Inferior parietal cortex (tissue), 1 donor: ENCODE results near the gene PRMT5.

Experiments used
- DNase-seq: peaks from one replicate; pipeline ENCODE4 v3.0.0-alpha.2; 2016; ENCODE audit errors: extremely low spot score

The PRMT5 gene

DNA sequence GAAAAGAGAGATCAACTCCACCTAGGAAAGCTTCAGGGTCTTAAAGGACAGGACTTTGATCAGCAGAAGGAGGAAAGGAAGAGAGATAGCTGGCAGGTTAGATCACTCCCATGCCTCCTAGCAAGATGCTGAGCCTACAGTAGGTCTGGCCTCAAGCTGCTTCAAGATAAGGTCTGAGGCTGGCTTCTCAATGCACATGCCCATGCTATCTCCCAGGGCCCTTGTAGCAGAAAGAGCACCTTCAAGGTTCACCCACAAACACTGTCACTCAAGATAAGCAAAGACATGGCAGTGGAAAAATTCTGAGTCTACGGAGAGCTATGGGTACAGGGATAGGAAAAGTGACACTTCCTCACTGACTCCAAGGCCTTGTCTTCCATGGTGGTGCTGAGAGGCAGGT lies 31.8 kb downstream of the PRMT5 start:
- no peak for DNase-seq

DNA sequence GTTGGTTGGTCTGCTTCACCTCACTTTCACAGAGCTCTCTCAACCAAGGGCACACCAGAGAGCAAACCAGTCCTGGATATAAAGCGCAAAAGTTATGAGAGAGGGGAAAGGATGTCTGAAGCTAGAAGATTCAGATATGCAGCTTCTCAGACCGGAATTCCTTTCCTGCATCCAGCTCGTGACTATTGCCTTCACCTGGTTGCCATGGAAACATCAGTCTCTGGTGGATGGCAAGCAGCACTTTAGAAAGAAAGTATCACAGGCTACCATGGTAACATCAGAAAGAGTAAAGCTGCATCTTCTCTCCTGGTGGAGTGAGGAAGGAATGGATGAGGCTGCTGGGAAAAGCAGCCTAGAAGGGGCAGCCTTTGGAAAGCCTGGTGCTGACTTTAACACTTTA lies 32.4 kb downstream of the PRMT5 start:
- no peak for DNase-seq

DNA sequence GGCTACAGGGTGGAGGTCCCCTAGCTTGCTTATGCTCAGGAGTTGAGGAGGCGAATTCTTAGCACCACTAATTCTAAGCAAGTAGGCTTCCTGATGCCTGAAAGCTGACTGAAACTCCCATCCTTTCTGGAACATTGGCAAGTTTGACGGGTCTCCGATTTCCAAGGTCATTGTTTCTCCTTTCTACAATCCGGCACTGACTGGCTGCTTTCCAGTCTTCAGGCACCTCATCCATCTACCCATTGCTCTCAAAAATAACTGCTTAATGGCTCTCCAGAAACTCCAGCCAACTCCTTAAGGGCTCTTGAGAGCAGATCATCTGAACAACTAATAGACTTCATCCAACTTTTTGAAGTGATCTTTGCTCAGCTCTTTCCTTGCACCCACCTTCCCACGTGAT lies 32.8 kb downstream of the PRMT5 start:
- no peak for DNase-seq

DNA sequence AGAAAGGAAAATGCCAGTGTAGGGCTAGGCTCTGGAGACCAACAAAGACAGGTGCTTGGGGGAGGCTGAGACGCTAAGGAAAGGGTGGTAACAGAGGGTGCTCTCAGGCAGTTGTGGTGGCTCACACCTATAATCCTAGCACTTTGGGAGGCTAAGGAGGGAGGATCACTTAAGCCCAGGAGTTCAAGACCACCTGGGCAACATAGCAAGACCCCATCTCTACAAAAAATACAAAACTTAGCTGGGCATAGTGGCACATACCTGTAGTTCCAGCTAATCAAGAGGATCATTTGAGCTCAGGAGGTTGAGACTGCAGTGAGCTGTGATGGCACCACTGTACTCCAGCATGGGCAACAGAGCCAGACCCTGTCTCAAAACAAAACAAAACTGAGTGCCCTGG lies 33.8 kb downstream of the PRMT5 start:
- DNase-seq, result no peak

DNA sequence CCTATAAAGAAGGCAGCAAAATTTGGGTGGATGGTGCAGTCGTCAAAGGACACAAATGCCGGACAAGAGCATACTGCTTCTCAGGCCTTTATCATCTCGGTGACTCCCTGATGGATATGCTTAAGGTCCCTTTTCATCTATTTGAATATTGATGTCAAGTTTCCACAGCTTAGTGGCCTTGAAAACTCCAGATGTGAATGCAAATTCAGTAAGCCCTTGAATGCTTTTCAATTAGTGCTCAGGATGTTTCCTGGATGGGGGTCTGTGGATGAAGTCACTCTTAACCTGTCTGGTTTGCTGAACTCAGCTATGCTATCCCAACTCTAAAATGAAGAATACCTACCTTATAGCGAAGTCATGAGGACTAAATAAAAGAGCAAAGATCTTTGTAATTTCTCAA lies 35.5 kb downstream of the PRMT5 start:
- no peak for DNase-seq

DNA sequence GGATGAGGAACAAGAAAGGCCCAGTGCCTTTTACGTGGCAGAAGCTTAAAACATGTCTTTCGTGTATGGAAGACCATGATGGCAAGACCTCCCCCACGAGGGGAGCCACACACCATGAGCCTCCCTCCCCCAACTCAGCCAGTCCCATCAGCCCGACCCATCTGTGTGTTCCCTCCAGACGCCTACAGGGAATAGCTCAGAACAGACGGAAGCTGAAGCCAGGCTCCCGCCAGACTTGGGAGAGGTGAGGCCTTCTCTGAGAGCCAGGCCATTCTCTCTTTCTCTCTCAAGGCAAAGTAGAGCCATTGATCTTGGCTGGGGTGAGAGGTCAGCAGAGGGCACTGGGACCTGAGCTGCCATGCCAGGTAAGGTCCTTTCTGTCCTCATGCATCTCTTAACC lies 36.7 kb downstream of the PRMT5 start:
- DNase-seq, result no peak

DNA sequence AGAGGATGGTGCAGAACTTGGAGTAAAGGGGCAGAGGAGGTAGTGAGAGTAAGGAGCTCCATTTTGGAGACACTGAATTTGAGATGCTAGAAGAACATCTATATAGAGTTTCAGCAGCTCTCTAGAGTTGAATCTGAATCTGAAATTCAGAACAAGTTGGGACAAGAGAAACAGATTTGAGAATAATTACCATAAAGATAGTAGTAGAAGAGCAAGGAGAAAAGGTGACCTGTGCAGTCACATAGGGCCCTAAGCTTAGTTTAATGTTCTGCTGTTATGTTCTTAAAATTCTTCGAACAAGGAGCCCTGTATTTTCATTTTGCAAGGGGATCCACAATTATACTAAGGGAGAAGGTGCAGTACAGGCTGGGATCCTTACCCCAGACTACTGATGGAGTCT lies 38.8 kb downstream of the PRMT5 start:
- DNase-seq, result no peak

DNA sequence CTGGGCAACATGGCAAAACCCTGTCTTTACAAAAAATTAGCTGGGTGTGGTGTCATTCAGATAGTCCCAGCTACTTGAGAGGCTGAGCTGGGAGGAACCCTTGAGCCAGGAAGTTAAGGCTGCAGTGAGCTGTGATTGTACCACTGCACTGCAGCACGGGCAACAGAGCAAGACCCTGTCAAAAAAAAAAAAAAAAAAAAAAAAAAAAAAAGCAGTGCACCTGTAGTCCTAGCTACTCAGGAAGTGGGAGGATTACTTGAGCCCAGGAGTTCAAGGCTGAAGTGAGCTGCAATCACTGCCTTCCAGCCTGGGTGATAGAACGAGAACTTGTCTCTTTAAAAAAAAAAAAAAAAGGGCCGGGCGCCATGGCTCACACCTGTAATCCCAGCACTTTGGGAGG lies 40.5 kb downstream of the PRMT5 start:
- no peak for DNase-seq

DNA sequence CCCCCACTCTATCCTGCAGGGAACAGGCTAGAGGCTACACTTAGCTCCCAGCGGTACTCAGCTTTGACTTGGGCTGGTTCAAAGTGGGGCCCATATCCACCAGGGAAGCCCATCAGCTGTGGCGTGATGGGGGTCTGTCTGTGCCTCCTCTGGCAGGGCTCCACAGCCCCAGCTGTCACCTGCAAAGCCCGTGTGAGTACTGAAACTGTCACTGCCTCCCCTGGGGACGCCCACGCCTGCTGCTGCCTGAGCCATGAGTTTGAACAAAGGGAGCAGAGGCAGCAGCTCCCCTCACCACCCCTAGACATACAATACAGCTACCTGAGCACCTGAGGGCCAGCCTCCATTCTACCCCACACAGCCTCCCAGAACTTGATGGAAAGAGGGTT lies 41.2 kb downstream of the PRMT5 start:
- DNase-seq, result no peak

DNA sequence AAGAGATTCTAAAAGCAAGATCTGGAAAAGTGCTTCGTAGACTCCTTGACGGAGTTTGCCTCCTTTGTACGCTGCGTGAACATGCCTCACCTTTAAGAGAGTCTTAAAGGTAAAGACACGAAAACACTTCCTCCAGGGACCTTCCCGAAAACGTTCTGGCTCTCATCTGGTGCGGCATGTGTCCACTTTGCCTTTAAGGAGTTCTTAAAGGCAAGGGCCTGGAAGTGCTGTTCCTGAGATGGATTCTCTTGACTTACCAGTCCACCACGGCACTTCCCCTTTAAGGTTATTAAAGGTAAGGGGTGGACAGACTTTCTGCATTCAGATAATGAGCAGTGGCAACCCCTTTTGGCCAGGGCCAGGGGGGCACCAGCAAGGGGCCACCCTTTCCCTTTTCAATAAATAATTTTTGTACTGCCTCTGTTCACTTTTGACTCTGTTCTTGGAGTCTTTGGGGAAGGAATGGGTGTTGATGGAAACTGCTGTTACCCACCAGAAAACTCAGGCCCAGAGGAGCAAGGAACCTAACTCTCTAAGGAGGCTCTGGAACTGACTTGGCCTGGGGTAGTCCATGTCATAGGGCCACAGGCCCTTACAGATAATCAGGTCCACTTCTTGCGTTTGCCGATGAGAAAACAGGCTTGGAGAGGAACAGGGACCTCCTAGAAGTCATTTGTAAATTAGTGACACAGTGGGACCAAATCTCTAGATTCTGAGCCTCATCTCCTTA lies 41.8 kb downstream of the PRMT5 start:
- no peak for DNase-seq

DNA sequence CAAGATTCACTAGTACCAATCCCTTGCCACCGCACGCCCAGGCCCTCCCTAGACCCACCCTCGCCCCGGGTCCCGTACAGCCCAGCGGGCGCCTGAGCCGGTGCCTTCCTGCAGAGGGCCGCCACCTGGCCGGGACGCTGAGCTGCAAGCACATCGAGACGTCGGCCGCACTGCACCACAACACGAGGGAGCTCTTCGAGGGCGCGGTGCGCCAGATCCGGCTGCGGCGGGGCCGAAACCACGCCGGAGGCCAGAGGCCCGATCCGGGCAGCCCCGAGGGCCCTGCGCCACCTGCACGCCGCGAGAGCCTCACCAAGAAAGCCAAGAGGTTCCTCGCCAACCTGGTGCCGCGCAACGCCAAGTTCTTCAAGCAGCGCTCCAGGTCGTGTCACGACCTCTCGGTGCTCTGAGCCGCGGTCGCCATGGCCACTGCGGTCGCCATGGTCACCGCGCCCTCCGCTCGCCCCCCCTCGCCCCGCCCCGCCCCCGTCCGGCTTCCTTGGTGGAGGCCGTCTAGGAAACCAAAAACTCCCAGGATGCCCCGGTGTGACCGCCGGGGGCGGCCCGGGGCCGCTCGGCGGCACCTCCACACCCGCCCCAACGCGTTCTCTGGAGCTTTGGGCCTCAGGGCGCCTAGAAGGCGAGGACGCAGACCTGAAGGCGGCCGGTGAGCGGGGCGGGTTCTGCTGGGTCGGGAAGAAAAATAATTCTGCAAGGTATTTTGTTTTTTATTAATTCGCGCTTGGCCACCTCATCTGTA lies 42.5 kb downstream of the PRMT5 start:
- DNase-seq, result no peak

DNA sequence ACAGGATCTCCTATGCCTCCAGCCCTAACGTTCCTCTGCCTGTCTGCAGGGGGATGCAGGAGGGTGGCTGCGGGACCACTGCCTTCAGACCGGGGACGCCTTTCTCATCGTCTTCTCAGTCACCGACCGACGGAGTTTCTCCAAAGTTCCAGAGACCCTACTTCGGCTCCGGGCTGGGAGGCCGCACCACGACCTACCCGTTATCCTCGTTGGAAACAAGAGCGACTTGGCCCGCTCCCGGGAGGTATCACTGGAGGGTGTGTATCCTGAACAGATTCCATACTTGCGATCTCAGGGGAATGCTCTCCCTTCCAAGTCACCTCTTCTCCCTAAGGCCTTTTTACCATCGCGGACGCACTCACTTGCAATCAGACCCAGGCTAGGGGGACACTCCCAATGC lies 43.2 kb downstream of the PRMT5 start:
- no peak for DNase-seq

DNA sequence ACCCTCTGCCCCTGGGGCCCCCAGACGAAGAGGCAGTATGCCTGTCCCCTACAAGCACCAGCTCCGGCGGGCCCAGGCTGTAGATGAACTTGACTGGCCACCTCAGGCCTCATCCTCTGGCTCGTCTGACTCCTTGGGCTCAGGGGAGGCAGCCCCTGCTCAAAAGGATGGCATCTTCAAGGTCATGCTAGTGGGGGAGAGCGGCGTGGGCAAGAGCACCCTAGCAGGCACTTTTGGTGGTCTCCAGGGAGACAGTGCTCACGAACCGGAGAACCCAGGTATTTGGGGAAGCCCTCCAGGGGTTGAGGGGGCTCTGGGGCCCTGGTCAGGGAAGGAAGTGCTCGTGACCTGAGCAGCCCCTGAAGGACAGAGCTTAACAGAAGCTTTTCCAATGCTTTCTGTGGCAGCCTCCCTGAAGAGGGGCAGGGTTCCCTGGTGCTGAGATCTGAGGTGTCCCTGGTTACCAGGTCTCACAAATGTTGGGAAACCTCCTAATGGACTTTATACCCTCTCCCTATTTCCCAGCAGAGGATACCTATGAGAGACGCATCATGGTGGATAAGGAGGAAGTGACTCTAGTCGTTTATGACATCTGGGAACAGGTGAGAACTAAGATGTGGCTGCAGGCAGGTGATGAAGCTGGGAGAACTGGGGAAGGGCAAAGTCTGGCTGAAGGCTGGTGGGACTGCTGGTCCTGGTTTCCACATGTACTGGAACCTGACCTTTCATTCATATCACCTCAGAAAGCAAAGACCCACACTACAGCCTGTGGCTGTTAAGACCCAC lies 44.2 kb downstream of the PRMT5 start:
- DNase-seq, result no peak

DNA sequence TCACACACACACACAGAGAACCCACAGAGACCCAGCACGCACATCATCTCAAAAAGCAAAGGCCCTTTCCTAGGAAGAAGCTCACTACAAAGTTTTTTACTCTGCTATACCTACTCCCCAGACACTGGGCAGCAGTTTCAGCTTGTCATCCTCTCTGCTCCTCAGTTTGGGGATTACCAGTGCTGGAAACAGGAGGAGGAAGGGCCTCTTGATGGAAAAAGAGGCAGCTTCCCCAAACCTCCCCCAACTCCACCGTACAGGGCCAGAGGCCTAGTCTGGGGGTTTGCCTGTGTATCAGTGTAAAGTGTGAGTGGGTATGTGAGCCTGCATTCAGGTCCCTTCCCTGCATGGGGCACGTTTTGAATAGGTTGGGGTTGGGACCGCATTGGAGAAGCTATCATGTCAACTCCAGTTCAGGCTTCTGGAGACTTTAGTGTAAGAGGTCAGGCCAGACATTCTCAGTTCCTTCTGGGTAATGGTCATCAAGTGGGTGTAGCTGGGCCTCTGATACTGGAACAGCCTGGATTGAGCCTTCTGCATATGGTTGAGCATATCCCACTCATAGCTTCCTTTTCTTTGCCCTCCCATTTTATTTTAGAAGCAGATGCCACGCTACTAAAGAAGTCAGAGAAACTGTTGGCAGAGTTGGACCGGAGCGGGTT lies 45.0 kb downstream of the PRMT5 start:
- no peak for DNase-seq

DNA sequence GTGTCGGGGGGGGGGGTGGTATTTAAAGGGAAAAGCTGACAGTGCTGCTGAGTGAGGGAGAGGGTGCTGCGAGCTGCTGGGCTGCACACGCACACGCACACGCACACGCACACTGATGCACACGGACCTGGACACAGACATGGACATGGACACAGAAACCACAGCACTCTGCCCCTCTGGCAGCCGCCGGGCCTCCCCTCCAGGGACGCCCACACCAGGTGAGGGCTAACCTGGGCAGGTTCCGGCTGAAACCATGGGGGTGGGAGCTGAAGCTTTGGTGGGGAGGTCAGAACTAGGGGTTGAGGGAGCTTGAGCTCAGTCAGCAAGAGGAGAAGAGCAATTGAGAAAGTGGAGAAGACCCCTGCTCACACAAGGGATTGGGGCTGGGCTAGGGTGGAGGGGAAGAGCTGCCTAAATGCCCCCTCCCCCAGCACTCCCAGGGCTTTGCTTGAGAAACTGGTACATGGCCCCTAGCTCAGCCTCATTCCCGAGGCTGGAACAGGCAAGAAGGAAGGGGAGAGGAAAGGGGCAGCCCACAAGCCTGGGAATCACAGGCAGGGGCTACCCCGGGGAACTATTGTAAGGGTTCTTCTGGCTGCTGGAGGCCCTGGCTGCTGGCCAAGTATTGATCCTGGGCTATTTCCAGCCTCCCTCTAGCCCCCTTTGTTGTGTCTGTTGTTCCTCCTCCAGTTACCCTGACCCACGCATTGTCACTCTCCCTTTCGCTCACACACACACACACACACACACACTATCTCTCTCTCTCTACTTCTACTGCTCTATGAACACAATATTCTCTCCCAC lies 45.8 kb downstream of the PRMT5 start, which contains the start of gene REM2:
Gene REM2 (plus strand): TSS at position 50 of the 804 bp plus-strand sequence. CDS start 66 bp downstream, at position 116.
- no peak for DNase-seq

DNA sequence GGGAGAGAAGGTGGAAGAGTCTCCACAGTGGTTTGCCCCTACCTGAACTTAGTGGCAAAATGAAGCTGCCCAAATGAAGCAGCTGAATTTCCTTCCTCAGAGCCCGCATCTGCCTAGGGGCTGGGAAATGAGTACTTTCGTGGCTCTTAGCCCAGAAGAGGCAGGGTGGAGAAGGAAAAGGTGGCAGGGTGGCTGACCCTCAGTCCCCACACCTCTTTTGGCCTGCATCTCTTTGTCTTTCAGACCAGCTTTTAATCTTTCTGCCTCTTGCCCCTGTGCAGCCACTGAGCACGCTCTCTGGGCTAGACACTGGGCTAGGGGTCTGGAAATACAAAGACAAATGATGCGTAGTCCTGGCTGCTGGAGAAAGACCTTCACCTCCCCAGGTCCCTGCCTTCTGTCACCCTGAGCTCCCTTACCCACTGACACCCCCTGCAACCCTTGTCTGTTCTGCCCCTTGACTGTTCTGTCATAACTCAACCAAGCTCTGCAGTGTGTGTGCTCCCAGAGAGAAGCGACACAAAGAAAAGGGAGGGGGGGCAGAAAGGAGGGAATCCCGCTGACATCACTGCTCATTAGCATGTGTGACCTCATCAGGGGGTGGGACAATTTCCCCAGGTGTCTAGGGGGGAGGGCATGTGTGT lies 46.5 kb downstream of the PRMT5 start:
- no peak for DNase-seq

DNA sequence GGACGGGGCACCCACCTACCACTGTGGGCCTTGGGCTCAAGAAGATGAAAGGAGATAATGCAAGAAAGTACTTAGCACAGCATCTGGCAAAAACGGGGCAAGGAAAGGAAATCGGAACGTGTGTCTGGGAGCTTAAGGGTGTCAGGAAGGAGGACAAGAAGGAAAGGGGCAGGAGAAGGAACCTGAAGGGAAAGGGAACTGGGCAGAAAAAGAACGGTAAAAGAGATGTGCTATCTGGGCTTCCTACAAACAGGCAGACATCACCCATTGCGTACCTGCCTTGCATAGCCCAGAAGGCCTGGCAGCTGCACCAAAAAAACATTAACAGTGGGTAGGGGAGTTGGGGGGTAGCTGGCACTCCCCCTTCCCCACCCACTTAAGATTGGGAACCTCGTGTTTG lies 47.1 kb downstream of the PRMT5 start:
- no peak for DNase-seq

DNA sequence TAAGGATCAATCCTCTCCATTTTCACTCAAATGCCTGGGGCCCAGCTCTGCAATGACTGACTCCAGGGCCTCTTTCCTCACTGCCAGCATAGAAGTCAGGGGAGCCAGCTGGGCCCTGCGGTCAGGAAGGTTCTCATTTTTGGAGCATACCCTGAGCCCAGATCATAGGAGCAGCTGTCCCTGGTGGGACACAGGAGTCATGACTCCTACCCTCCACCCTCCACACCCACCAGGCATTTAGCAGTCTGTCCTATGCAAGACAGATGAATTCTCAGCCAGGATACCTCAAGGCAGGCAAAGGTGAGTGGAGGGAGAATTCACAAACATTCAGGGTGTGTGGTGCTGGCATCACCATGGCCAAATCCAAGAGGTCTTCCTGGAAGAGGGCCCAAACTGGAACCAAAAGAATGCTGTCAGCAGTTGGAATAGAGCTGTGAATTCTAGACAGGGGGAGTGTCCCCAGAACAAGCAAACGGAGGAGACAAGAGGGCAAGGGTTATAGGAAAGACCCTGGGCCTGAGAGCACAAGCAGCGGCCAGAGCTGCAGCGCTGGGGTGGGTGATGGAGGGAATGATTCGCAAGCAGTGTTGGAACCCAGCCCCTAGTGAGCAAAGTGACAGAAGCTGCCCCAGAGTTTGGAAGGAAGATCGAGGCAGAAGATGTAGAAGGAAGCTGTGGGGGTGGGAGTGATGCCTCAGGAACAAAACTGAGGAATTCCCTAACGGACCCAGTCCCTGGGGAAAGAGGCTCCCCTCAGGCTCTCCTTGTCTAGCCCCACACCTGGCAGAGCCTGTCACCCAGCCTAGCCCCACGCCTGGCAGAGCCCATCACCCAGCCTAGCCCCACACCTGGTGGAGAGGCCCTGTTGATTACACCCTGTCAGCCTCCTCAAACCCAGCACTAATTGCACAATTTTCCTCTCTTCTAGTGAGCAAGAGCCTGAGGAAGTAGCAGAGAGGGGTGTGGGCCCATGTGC lies 50.6 kb downstream of the PRMT5 start:
- DNase-seq, result no peak

DNA sequence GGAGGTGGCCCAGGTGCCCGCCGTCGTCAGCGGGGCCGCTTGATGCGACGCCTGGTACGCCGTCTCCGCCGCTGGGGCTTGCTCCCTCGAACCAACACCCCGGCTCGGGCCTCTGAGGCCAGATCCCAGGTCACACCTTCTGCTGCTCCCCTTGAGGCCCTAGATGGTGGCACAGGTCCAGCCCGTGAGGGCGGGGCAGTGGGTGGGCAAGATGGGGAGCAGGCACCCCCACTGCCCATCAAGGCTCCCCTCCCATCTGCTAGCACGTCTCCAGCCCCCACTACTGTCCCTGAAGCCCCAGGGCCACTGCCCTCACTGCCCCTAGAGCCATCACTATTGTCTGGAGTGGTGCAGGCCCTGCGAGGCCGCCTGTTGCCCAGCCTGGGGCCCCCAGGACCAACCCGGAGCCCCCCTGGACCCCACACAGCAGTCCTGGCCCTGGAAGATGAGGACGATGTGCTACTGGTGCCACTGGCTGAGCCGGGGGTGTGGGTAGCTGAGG lies 52.1 kb downstream of the PRMT5 start:
- DNase-seq, result no peak
